Measurements from ENCODE around the gene LMBRD2. TPM values are rescaled to one million over a fixed set of nuclear protein-coding genes. Genes with fewer than 3 reads are reported as not detected.

The LMBRD2 gene
- total RNA-seq, 2 experiments from 2014 or later = 9.9 to 10.8 TPM

DNA sequence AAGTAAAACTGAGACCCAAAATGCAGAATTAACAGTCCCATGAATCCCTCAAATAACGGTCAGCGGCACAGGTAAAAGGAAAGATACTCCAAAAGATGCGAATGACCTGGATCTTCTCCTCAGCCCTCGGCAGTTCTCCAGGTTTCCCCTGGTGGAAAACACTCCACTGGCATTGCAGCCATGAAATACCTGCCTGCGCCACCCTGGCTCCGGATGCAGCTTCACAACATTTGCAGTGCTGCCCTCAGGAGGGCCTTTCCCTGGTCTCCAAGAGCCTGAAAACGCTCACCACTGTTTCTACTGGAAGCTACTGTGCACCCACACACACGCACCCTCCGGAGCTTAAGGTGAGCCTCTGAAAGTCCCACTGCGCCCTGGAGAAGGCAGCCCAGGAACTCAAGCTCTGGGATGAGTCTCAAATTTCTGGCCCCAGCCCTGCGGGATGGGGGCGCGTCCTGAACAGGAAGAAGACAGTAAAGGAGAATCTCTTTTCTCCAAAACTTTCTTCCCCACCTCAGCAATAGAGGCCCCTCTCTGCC lies 85.6 kb downstream of the LMBRD2 start:
- no peak overlapping the region for H3K27ac Mint-ChIP-seq
- H3K36me3 Mint-ChIP-seq (ENCODE audit: low read depth) = no peaks in the 10 kb centered on the region
- H3K4me1 Mint-ChIP-seq (ENCODE audit: low read depth) = no peaks in the 10 kb centered on the region
- no peak for ATAC-seq
- H3K4me3 Mint-ChIP-seq = no peak overlapping the region
- ChIA-PET POLR2A (no interaction called here), CTCF (interaction anchor here (3.0 kb wide), 1 partner anchor 13 kb away, joined by 15 read pairs; no protein-coding TSS in a partner anchor)
- intact Hi-C loops (cut with micrococcal nuclease) = no loop called here
- H3K9me3 Mint-ChIP-seq = peaks cover 1% of the 10 kb centered on the region
- DNase-seq = no peak
- TF ChIP-seq, protein P1, sequence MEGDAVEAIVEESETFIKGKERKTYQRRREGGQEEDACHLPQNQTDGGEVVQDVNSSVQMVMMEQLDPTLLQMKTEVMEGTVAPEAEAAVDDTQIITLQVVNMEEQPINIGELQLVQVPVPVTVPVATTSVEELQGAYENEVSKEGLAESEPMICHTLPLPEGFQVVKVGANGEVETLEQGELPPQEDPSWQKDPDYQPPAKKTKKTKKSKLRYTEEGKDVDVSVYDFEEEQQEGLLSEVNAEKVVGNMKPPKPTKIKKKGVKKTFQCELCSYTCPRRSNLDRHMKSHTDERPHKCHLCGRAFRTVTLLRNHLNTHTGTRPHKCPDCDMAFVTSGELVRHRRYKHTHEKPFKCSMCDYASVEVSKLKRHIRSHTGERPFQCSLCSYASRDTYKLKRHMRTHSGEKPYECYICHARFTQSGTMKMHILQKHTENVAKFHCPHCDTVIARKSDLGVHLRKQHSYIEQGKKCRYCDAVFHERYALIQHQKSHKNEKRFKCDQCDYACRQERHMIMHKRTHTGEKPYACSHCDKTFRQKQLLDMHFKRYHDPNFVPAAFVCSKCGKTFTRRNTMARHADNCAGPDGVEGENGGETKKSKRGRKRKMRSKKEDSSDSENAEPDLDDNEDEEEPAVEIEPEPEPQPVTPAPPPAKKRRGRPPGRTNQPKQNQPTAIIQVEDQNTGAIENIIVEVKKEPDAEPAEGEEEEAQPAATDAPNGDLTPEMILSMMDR (IDR thresholded peaks at IDR 0.05) = no peak
- H3K27me3 Mint-ChIP-seq = peaks cover 22% of the 10 kb centered on the region

DNA sequence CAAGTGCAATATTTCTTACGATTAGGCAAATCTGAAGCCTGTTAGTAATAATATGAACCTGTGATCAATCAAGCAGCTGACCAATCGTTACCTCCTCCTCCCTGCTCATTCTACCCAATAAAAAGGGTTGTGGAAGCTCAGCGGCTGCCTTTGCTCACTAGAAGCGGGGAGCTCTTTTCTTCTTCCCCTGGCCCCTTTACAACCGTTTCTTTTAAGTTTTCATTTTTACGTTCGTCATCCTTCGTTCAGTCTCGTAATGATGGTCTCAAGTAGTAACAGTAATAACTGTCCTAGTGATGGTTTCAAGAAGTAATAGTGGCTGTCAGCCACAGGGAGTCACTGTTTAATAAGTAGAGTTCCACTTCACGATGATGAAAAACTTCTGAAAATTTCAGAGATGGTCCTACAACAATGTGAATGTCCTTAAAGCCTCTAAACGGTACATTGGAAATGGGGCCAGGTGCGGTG lies 91.2 kb downstream of the LMBRD2 start:
- no peaks in the 10 kb centered on the region for H3K4me1 Mint-ChIP-seq (ENCODE audit: low read depth)
- TF ChIP-seq, protein P1 (IDR thresholded peaks at IDR 0.05) = no peak
- CTCF ChIA-PET = no interaction called here
- DNase-seq = no peak
- intact Hi-C loops (cut with micrococcal nuclease) = no loop called here
- ATAC-seq = no peak
- no peak overlapping the region for H3K4me3 Mint-ChIP-seq
- peaks cover 8% of the 10 kb centered on the region for H3K27me3 Mint-ChIP-seq
- H3K27ac Mint-ChIP-seq = no peak overlapping the region
- no peaks in the 10 kb centered on the region for H3K36me3 Mint-ChIP-seq (ENCODE audit: low read depth)
- peaks cover 1% of the 10 kb centered on the region for H3K9me3 Mint-ChIP-seq
- POLR2A ChIA-PET = no interaction called here

DNA sequence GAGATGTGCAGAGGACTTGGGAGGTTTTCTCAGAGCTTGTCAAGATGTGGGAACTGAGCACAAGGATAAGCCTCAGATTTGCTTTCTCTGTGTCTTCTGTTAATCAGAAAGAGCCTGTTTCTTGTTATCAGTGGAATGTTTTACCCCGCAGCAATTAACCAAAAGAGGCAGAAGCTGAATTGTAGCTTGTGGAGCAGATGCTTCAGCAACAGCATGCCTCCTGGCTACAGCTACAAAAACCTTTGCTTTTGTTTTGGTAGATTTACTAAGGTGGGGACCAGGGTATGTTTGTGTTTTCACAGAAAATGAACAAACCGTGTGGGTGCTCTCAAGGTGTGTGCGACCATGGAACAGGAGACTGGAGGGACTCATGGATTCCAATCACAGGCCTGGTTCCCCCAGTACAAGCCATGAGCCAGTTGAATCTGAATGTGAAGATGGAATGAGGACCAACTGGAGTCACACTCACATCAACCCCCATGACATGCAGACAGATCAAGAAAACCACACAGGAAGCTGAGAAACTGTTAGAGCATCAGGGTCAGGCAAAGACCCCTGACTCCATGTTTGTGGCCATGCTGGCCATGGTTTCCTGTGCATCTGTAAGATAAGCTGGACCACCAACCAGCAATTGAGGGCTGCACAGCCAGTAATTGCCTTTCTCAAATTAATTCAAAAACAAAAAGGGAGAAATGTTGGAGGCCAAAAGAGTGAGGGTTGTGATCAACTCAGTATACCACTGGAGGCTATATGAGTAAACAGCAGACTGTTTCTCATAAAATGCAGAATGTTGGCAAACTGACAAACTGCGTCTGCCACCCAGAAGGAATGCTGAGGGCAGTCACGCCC lies 91.9 kb downstream of the LMBRD2 start:
- Mint-ChIP-seq H3K9me3 (peaks cover 1% of the 10 kb centered on the region), H3K4me1 (ENCODE audit: low read depth) (no peaks in the 10 kb centered on the region), H3K36me3 (ENCODE audit: low read depth) (no peaks in the 10 kb centered on the region), H3K4me3 (no peak overlapping the region), H3K27ac (no peak overlapping the region), H3K27me3 (peaks cover 2% of the 10 kb centered on the region)
- DNase-seq (no peak), ATAC-seq (no peak)
- POLR2A ChIA-PET = no interaction called here
- TF ChIP-seq, protein P1 (IDR thresholded peaks at IDR 0.05) = no peak
- intact Hi-C loops (cut with micrococcal nuclease) = no loop called here
- CTCF ChIA-PET = no interaction called here

DNA sequence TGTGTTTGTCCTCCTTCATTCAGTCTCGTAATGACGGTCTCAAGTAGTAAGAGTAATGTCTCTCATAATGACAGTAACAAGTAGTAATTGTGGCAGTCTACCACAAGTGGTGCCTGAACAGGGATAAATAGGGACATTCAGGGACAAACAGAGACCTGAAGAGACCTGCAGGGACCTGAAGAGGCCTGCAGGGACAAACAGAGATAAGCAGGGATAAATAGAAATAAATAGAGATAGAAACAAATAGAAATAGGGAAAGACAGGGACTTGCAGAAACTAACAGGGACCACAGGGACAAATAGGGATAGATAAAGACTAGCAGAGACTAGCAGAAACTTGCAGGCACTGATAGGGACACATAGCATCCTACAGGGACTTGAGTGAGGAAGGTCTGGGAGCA lies 92.9 kb downstream of the LMBRD2 start:
- intact Hi-C loops (cut with micrococcal nuclease) = no loop called here
- H3K27me3 Mint-ChIP-seq = peaks cover 3% of the 10 kb centered on the region
- ChIA-PET CTCF (no interaction called here), POLR2A (no interaction called here)
- no peaks in the 10 kb centered on the region for H3K36me3 Mint-ChIP-seq (ENCODE audit: low read depth)
- no peak overlapping the region for H3K4me3 Mint-ChIP-seq
- DNase-seq (no peak), ATAC-seq (no peak)
- TF ChIP-seq, protein P1 (IDR thresholded peaks at IDR 0.05) = no peak
- no peak overlapping the region for H3K27ac Mint-ChIP-seq
- no peaks in the 10 kb centered on the region for H3K4me1 Mint-ChIP-seq (ENCODE audit: low read depth)
- peaks cover 1% of the 10 kb centered on the region for H3K9me3 Mint-ChIP-seq

DNA sequence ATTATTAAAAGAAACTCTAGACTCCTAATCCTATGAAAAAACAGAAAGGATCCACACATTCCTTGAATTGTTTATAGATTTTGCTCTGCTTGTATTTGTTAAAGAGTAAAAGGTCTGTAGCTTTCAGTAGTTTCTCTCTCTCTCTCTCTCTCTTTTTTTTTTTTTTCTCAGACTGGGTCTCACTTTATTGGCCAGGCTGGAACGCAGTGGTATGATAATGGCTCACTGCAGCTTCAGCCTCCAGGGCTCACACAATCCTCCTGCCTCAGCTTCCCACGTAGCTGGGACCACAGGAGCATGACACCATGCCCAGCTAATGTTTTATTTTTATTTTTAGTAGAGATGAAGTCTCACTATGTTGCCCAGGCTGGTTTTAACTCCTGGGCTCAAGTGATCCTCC lies 94.3 kb downstream of the LMBRD2 start:
- no peaks in the 10 kb centered on the region for H3K36me3 Mint-ChIP-seq (ENCODE audit: low read depth)
- ATAC-seq (no peak), DNase-seq (no peak)
- H3K27ac Mint-ChIP-seq = no peak overlapping the region
- ChIA-PET CTCF (no interaction called here), POLR2A (no interaction called here)
- peaks cover 3% of the 10 kb centered on the region for H3K27me3 Mint-ChIP-seq
- intact Hi-C loops (cut with micrococcal nuclease) = no loop called here
- TF ChIP-seq, protein P1 (IDR thresholded peaks at IDR 0.05) = no peak
- peaks cover 1% of the 10 kb centered on the region for H3K9me3 Mint-ChIP-seq
- H3K4me1 Mint-ChIP-seq (ENCODE audit: low read depth) = no peaks in the 10 kb centered on the region
- no peak overlapping the region for H3K4me3 Mint-ChIP-seq

Measured in activated CD8-positive, alpha-beta T cell treated with anti-CD3 and anti-CD28 coated beads for 36 hours (primary cell).